K562 (cell line): Measurements from ENCODE around the gene ENOSF1. TPM values are rescaled to one million over a fixed set of nuclear protein-coding genes. Genes with fewer than 3 reads are reported as not detected.

ENCODE experiments used
- CBX8 ChIP-seq: fragments of 200-600 bp; sonication (generic); IDR thresholded peaks from 2 replicates; pipeline ENCODE4 v1.6.1; 2012; ENCODE audit warnings: borderline replicate concordance, mixed run types, low read depth, mild to moderate bottlenecking, moderate library complexity, mixed read lengths, low read length, control low read depth, inconsistent platforms; ENCODE audit not compliant: poor library complexity, severe bottlenecking; ENCODE audit errors: extremely low read depth
- CEBPB ChIP-seq: fragments of 450-650 bp; IDR thresholded peaks from 2 replicates; pipeline ENCODE4 v1.6.1; 2016; ENCODE audit warnings: missing genetic modification characterization, missing compliant biosample characterization
- ETV6 ChIP-seq, 3 experiments: fragments of 150-350 bp in 1 of 3; sonication (generic) in 1 of 3; formaldehyde crosslinking in 1 of 3; IDR thresholded peaks; 2 replicates each; pipeline versions ENCODE4 v1.6.1 to v1.8.0; 2014 to 2022; ENCODE audit warnings: borderline replicate concordance in 2 of 3, low read depth in 2 of 3, antibody characterized with exemption in 1 of 3, low read length in 1 of 3, mild to moderate bottlenecking in 1 of 3, missing genetic modification reagents in 1 of 3
- HNRNPL ChIP-seq: fragments of 200-400 bp; formaldehyde crosslinking; IDR thresholded peaks from 2 replicates; pipeline ENCODE4 v1.6.1; 2017; ENCODE audit warnings: low read depth, mild to moderate bottlenecking, low read length
- KDM2B ChIP-seq: fragments of 250-450 bp; sonication (Bioruptor Pico); IDR thresholded peaks from 2 replicates; pipeline ENCODE4 v1.8.0; 2021; ENCODE audit warnings: mild to moderate bottlenecking, moderate library complexity
- LEF1 ChIP-seq: fragments of 450-650 bp; IDR thresholded peaks from 2 replicates; pipeline ENCODE4 v1.6.1; 2016; ENCODE audit warnings: mild to moderate bottlenecking
- MAFF ChIP-seq: IDR thresholded peaks from 2 replicates; pipeline ENCODE4 v1.6.1; 2012; ENCODE audit warnings: low read length, improper control_type of control experiment
- MED1 ChIP-seq: sonication (generic); formaldehyde crosslinking; IDR thresholded peaks from 2 replicates; pipeline ENCODE4 v1.8.1; 2023; ENCODE audit warnings: missing genetic modification reagents, borderline replicate concordance
- MTA1 ChIP-seq: fragments of 450-650 bp; IDR thresholded peaks from 2 replicates; pipeline ENCODE4 v1.6.1; 2017; ENCODE audit warnings: borderline replicate concordance
- NFE2L1 ChIP-seq: fragments of 450-650 bp; IDR thresholded peaks from 2 replicates; pipeline ENCODE4 v1.6.1; 2016; ENCODE audit warnings: missing genetic modification characterization, low read depth, mild to moderate bottlenecking, missing compliant biosample characterization, moderate library complexity, borderline replicate concordance
- NONO ChIP-seq, 2 experiments: fragments of 200-400 bp in 1 of 2; fragments of 450-650 bp in 1 of 2; formaldehyde crosslinking in 1 of 2; IDR thresholded peaks; 2 replicates each; pipeline ENCODE4 v1.6.1; 2017; ENCODE audit warnings: low read depth in 2 of 2, mild to moderate bottlenecking in 2 of 2, moderate library complexity in 2 of 2, low read length in 1 of 2
- RBM39 ChIP-seq: fragments of 200-400 bp; formaldehyde crosslinking; optimal IDR thresholded peaks from 2 replicates; pipeline ENCODE3; 2018; ENCODE audit warnings: low read depth, low read length
- ZNF212 ChIP-seq: fragments of 450-650 bp; formaldehyde crosslinking; IDR thresholded peaks from 2 replicates; pipeline ENCODE4 v1.4.0; 2020; ENCODE audit warnings: mild to moderate bottlenecking
- ZNF318 ChIP-seq, 2 experiments: fragments of 450-650 bp; IDR thresholded peaks; 2 replicates each; pipeline ENCODE4 v1.6.1; 2016; ENCODE audit warnings: mild to moderate bottlenecking in 2 of 2, borderline replicate concordance in 1 of 2, low read depth in 1 of 2, moderate library complexity in 1 of 2
- ZNF57 ChIP-seq: fragments of 450-650 bp; formaldehyde crosslinking; IDR thresholded peaks from 2 replicates; pipeline ENCODE4 v1.4.0; 2020; ENCODE audit warnings: mild to moderate bottlenecking, moderate library complexity
- ZNF584 ChIP-seq: fragments of 200-800 bp; sonication (Bioruptor generic); IDR thresholded peaks from 2 replicates; pipeline ENCODE4 v1.6.1; 2016; ENCODE audit warnings: low read depth, mild to moderate bottlenecking, missing genetic modification characterization, missing compliant biosample characterization
- ZNF707 ChIP-seq: fragments of 250-450 bp; sonication (Bioruptor Pico); conservative IDR thresholded peaks from 2 replicates; pipeline ENCODE4 v1.8.0; 2022; ENCODE audit warnings: inconsistent platforms, mild to moderate bottlenecking, moderate library complexity
- ZNF778 ChIP-seq: fragments of 450-650 bp; formaldehyde crosslinking; IDR thresholded peaks from 2 replicates; pipeline ENCODE4 v1.4.0; 2020; ENCODE audit warnings: mild to moderate bottlenecking, moderate library complexity
- polyA plus RNA-seq, 8 experiments: library from polyadenylated mRNA; depleted of rRNA in 4 of 8; stranded (reverse) in 5 of 8; unstranded in 3 of 8; fragments of >200 nt; fragmentation: Nextera tagmentation in 2 of 8; fragmentation: Illumina TruSeq in 1 of 8; extraction: Ambion mirVana in 2 of 8; extraction: Trizol in 1 of 8; gene quantifications; 2 replicates each; pipeline versions ENCODE4 v1.2.1 to v1.2.3, GENCODE V29; 2011 to 2014; ENCODE audit warnings: inconsistent platforms in 1 of 8, missing spikeins in 1 of 8
- total RNA-seq, 7 experiments: library from RNA; depleted of rRNA in 6 of 7; stranded (reverse); fragments of >200 nt in 6 of 7; fragmentation: Illumina TruSeq in 2 of 7; extraction: Trizol in 2 of 7; gene quantifications; 2 replicates each; pipeline versions ENCODE4 v1.2.1 to v1.2.3, GENCODE V29; 2011 to 2021; ENCODE audit warnings: low replicate concordance in 1 of 7
- TF ChIP-seq, protein P1 (sequence below): fragments of 250-450 bp; sonication (Bioruptor Pico); IDR thresholded peaks from 2 replicates; pipeline ENCODE4 v1.8.0; 2022; ENCODE audit warnings: moderate library complexity, mild to moderate bottlenecking, inconsistent platforms

Gene ENOSF1
- total and polyA plus RNA-seq, 9 of the 15 experiments (the other 6 are each of a cell fraction or from before 2014, with no cell fraction given) = 15.5 to 66.4 (median 46.5) TPM

- TF ChIP-seq ZNF584 (CRISPR knock-in tag) = no peak
- TF ChIP-seq ETV6 (IDR thresholded peaks at IDR 0.05; ENCODE audit: borderline replicate concordance in 1 of 2, low read depth in 2 of 2, low read length in 1 of 2) = no peak
- no peak for TF ChIP-seq ETV6 (CRISPR knock-in tag; IDR thresholded peaks at IDR 0.05; ENCODE audit: borderline replicate concordance)
- no peak for TF ChIP-seq ZNF707 (CRISPR knock-in tag)
- TF ChIP-seq ZNF778 (CRISPR knock-in tag) = no peak
- TF ChIP-seq ZNF212 (CRISPR knock-in tag) = no peak
- no peak for TF ChIP-seq MED1 (CRISPR knock-in tag)
- no peak for TF ChIP-seq NFE2L1
- TF ChIP-seq MTA1 = peak; percentile 86
- TF ChIP-seq CEBPB (tag) = peak; percentile 81
- TF ChIP-seq ZNF318 (IDR thresholded peaks at IDR 0.05; ENCODE audit: borderline replicate concordance in 1 of 2, low read depth in 1 of 2) = no peak
- no peak for TF ChIP-seq LEF1
- TF ChIP-seq, protein P1, sequence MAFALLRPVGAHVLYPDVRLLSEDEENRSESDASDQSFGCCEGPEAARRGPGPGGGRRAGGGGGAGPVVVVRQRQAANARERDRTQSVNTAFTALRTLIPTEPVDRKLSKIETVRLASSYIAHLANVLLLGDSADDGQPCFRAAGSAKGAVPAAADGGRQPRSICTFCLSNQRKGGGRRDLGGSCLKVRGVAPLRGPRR (CRISPR knock-in tag) = no peak
- TF ChIP-seq ZNF57 (CRISPR knock-in tag) = no peak
- TF ChIP-seq RBM39 = peak; percentile 47
- 0 out of 4 replicates have a peak, but pooled peaks of 1 of the 2 experiments have one; percentile 57 for TF ChIP-seq NONO (IDR thresholded peaks at IDR 0.05; ENCODE audit: low read depth in 2 of 2, low read length in 1 of 2)
- TF ChIP-seq MAFF = no peak
- no peak for TF ChIP-seq HNRNPL
- TF ChIP-seq CBX8 = no peak
- TF ChIP-seq KDM2B = no peak
Measured at GRCh38 chr18:711657-712400, 601 bp downstream of the ENOSF1 start (continued).
